Right lobe of liver (tissue), 4 donors: ENCODE data around the gene IL25.

Source experiments
- POLR2A ChIP-seq: fragments of 450-650 bp; IDR thresholded peaks from one replicate; pipeline ENCODE4 v1.6.1; 2017; ENCODE audit warnings: antibody characterized with exemption, mild to moderate bottlenecking
- TF ChIP-seq, protein P1 (sequence below), 4 donors: fragments of 200-600 bp in 3 of 4; fragments of 450-650 bp in 1 of 4; IDR thresholded peaks; one replicate each; pipeline versions ENCODE4 v1.5.1 to v1.8.0; 2016 to 2022; ENCODE audit warnings: antibody characterized with exemption in 4 of 4, mild to moderate bottlenecking in 2 of 4
- donor health status: DM: no; HTN: no; CAD: no.
- donor health status: DM: no; HTN: no; CAD: no.
- donor health status: DM: no; HTN: yes; CAD: no.

DNA sequence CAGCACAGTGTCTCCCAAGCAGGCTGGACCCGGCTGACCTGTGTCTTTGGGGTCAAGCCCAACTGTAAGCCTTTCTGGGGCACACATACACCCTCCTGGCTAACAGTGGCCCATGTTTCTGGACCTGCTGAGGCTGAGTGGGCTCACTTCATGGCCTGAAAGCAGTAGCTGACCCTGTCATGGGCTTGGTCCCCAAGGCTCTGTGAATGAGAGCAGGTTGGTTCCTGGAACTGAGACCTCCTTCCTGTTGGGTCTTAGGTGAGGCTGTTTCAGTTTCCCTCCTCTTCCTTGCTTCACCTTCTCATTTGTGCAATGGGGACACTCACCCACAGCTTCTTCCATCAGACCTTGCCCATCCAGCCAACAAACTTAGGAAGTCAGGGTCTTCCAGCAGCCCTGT is 744 bp upstream of the IL25 start:
- TF ChIP-seq, protein P1, sequence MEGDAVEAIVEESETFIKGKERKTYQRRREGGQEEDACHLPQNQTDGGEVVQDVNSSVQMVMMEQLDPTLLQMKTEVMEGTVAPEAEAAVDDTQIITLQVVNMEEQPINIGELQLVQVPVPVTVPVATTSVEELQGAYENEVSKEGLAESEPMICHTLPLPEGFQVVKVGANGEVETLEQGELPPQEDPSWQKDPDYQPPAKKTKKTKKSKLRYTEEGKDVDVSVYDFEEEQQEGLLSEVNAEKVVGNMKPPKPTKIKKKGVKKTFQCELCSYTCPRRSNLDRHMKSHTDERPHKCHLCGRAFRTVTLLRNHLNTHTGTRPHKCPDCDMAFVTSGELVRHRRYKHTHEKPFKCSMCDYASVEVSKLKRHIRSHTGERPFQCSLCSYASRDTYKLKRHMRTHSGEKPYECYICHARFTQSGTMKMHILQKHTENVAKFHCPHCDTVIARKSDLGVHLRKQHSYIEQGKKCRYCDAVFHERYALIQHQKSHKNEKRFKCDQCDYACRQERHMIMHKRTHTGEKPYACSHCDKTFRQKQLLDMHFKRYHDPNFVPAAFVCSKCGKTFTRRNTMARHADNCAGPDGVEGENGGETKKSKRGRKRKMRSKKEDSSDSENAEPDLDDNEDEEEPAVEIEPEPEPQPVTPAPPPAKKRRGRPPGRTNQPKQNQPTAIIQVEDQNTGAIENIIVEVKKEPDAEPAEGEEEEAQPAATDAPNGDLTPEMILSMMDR (IDR thresholded peaks at IDR 0.05), result no peak
- TF ChIP-seq POLR2A, result no peak
